Esophagus squamous epithelium (tissue), 4 donors: Measurements from ENCODE around the gene NCS1.

Experiments
- CTCF ChIP-seq, 6 experiments: fragments of 450-650 bp in 4 of 6; fragments of 200-600 bp in 2 of 6; sonication (generic) in 2 of 6; IDR thresholded peaks; one replicate each; pipeline ENCODE4 v1.5.1; 2016 to 2019; ENCODE audit warnings: antibody characterized with exemption in 6 of 6, mild to moderate bottlenecking in 4 of 6, moderate library complexity in 4 of 6
- POLR2A ChIP-seq, 4 donors: fragments of 450-650 bp; IDR thresholded peaks; one replicate each; pipeline ENCODE4 v1.6.1; 2017; ENCODE audit warnings: antibody characterized with exemption in 4 of 4, mild to moderate bottlenecking in 4 of 4, moderate library complexity in 3 of 4

GRCh38 chr9:130189840-130190239, 17.6 kb downstream of the NCS1 start:
- TF ChIP-seq CTCF (IDR thresholded peaks at IDR 0.05), result no peak
- TF ChIP-seq POLR2A (IDR thresholded peaks at IDR 0.05), result no peak
